Thoracic aorta endothelial cell (primary cell): ENCODE measurements around the gene IFI30. TPM values are rescaled to one million over a fixed set of nuclear protein-coding genes. Genes with fewer than 3 reads are reported as not detected.

ENCODE experiments used
- small RNA-seq: library from RNA; depleted of rRNA; stranded (forward); fragments of <200 nt; gene quantifications from one replicate; pipeline ENCODE3, GENCODE V24; 2012
- total RNA-seq: library from RNA; depleted of rRNA; stranded (reverse); fragments of >200 nt; gene quantifications from 2 replicates; pipeline ENCODE4 v1.2.3, GENCODE V29; 2012

Gene IFI30
- 0.93 and 1.5 TPM in 2 replicates for total RNA-seq

GRCh38 chr19:18173572-18174288 is at the start of gene IFI30:
TSS of gene IFI30 (plus strand) at chr19:18173813. CDS start at chr19:18173842, 29 bp downstream.

DNA sequence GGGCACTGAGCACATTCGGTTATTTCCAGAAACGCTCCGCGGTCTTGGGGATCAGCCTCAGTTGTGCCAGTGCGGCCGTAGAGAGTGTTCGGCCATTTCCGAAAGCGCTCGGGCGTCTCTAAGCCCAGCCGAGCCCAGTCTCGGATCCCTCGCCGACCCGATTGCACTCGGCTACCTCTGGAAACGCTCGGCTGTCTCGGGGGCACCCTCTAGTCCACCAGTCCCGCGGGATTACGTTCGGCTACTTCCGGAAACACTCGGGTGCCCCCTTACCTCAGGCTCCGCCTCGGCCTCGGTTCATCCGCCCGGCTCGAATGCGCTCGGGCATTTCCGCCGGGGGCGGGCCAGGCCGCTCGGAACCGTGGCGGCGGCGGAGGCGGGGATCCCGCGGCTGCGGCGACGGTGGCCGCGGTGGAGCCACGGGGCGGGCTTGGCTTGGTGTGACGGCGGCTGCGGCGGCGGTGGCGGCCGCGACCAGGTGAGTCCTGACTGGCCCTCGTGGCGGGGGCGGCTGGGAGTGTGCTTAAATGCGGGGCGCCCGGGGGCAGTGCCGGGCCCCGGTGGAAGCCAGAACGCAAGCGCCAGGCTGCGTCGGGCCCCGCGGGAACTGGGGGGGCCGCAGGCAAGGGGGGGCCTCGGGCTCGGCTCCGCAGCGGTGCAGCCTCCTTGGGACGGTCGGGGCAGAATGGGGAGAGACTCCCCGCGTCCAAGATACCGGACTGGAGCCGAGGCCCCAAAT is 20.6 kb upstream of the IFI30 start, which contains the start of gene PIK3R2:
TSS of gene PIK3R2 (plus strand) at position 347 of the 739 bp plus-strand sequence. CDS start 2,717 bp downstream, outside the sequence.

GRCh38 chr19:18192673-18193387 is 19.2 kb downstream of the IFI30 start, which contains the start of gene MPV17L2:
TSS of gene MPV17L2 (plus strand) at chr19:18193218. CDS start at chr19:18193282, 64 bp downstream.

DNA sequence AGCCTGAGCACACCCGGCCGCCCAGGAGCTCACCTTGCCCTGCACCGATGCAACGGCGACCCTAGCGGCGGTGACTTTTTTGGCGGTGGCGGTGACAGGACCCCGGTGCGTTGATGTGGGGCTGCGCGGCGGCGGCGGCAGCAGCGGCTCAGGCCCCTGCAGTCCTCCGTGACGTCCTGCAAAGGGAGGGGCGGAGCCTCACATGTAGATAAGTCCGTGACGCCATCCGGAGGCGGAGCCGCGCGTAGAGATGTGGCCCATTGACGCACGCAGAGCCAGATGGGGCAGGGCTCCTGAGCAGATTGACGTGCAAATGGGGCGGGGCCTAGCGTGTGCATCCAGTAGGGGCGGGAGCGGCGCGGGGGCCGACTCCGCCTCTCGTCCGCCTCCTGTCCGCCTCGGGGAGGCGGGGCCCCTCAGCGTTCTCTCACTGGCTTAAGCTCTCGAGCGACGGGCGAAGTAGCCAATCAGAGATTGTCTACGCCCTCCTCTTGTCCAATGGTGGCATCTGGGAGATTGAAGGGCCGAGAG is 30.3 kb downstream of the IFI30 start, which contains the start of gene RAB3A:
TSS of gene RAB3A (minus strand) at position 180 of the 531 bp plus-strand sequence. CDS start 1,302 bp downstream, outside the sequence.

GRCh38 chr19:18225702-18226468 is 52.3 kb downstream of the IFI30 start, which contains the start of gene PDE4C:
TSS of gene PDE4C (minus strand) at chr19:18226438. CDS start at chr19:18226415, 23 bp downstream.

Small RNA genes within 50 kb of the gene (small RNA-seq; reads per million reads assigned to genes)
- not detected for gene IFI30

Other genes with a start within 250 kb of the IFI30 start
- 41.5 and 48.0 TPM in 2 replicates for gene CCDC124, start 240.8 kb upstream of the IFI30 start, total RNA-seq
- gene KCNN1, start 206.7 kb upstream of the IFI30 start, total RNA-seq = 0.27 TPM in 1 of 2 replicates, not detected in the other
- 7.4 and 8.8 TPM in 2 replicates for gene ARRDC2, start 165.6 kb upstream of the IFI30 start, total RNA-seq
- not detected in 2 replicates for gene IL12RB1, start 86.9 kb upstream of the IFI30 start, total RNA-seq
- 1.2 and 1.4 TPM in 2 replicates for gene MAST3, start 76.0 kb upstream of the IFI30 start, total RNA-seq
- gene PIK3R2, start 20.6 kb upstream of the IFI30 start, total RNA-seq = 6.8 and 7.5 TPM in 2 replicates
- 11.0 and 11.7 TPM in 2 replicates for gene MPV17L2, start 19.4 kb downstream of the IFI30 start, total RNA-seq
- 0.27 and 0.65 TPM in 2 replicates for gene RAB3A, start 30.2 kb downstream of the IFI30 start, total RNA-seq
- gene PDE4C, start 52.6 kb downstream of the IFI30 start, total RNA-seq = 0.13 and 0.57 TPM in 2 replicates
- 0.22 and 0.40 TPM in 2 replicates for gene IQCN, start 100.6 kb downstream of the IFI30 start, total RNA-seq
- 43.2 and 44.9 TPM in 2 replicates for gene JUND, start 107.8 kb downstream of the IFI30 start, total RNA-seq
- gene LSM4, start 149.3 kb downstream of the IFI30 start, total RNA-seq = 115 and 138 TPM in 2 replicates
- 18.5 and 22.5 TPM in 2 replicates for gene PGPEP1, start 166.8 kb downstream of the IFI30 start, total RNA-seq
- 103 and 114 TPM in 2 replicates for gene GDF15, start 212.3 kb downstream of the IFI30 start, total RNA-seq
- gene LRRC25, start 223.8 kb downstream of the IFI30 start, total RNA-seq = not detected in 2 replicates
- gene SSBP4, start 245.6 kb downstream of the IFI30 start, total RNA-seq = 82.0 and 110 TPM in 2 replicates